ENCODE data around the gene FGD5. TPM values are rescaled to one million over a fixed set of nuclear protein-coding genes. Genes with fewer than 3 reads are reported as not detected.

The FGD5 gene
- total and polyA plus RNA-seq, 9 of the 15 experiments (the other 6 are each of a cell fraction or from before 2014, with no cell fraction given), result 0.18 TPM; not detected in 8

- TF ChIP-seq CBX8 (IDR thresholded peaks at IDR 0.05; ENCODE audit: borderline replicate concordance, extremely low read depth, low read depth, low read length, poor library complexity, severe bottlenecking), result no peak
- peak; percentile 31 for TF ChIP-seq HCFC1 (IDR thresholded peaks at IDR 0.05; ENCODE audit: low read depth, low read length)
- TF ChIP-seq, protein P1, sequence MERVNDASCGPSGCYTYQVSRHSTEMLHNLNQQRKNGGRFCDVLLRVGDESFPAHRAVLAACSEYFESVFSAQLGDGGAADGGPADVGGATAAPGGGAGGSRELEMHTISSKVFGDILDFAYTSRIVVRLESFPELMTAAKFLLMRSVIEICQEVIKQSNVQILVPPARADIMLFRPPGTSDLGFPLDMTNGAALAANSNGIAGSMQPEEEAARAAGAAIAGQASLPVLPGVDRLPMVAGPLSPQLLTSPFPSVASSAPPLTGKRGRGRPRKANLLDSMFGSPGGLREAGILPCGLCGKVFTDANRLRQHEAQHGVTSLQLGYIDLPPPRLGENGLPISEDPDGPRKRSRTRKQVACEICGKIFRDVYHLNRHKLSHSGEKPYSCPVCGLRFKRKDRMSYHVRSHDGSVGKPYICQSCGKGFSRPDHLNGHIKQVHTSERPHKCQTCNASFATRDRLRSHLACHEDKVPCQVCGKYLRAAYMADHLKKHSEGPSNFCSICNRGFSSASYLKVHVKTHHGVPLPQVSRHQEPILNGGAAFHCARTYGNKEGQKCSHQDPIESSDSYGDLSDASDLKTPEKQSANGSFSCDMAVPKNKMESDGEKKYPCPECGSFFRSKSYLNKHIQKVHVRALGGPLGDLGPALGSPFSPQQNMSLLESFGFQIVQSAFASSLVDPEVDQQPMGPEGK (CRISPR knock-in tag; IDR thresholded peaks at IDR 0.05; ENCODE audit: borderline replicate concordance), result no peak
- peak; percentile 51 for TF ChIP-seq HMGN3 (IDR thresholded peaks at IDR 0.05; ENCODE audit: borderline replicate concordance, extremely low read depth, insufficient read length, low read depth, low read length)
- TF ChIP-seq ZFPM2 (CRISPR knock-in tag; IDR thresholded peaks at IDR 0.05), result no peak
- TF ChIP-seq, protein P2, sequence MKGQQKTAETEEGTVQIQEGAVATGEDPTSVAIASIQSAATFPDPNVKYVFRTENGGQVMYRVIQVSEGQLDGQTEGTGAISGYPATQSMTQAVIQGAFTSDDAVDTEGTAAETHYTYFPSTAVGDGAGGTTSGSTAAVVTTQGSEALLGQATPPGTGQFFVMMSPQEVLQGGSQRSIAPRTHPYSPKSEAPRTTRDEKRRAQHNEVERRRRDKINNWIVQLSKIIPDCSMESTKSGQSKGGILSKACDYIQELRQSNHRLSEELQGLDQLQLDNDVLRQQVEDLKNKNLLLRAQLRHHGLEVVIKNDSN (CRISPR knock-in tag; IDR thresholded peaks at IDR 0.05), result 0 out of 2 replicates have a peak, but pooled peaks have one; percentile 17
- no peak; the same call in 1 of the 2 replicates for TF ChIP-seq ZNF384 (IDR thresholded peaks at IDR 0.05; ENCODE audit: low read depth, low read length)
- no peak for TF ChIP-seq BCL6 (CRISPR knock-in tag; IDR thresholded peaks at IDR 0.05)
- TF ChIP-seq NFXL1 (CRISPR knock-in tag; IDR thresholded peaks at IDR 0.05), result no peak
- no peak for TF ChIP-seq ZNF449 (CRISPR knock-in tag; IDR thresholded peaks at IDR 0.05)
- no peak for TF ChIP-seq CUX1 (CRISPR knock-in tag; IDR thresholded peaks at IDR 0.05)
- peak; percentile 77 to 83; a peak in 3 of 4 replicates for TF ChIP-seq NRF1 (conservative IDR thresholded peaks at IDR 0.05 in 1 of 2, IDR thresholded peaks at IDR 0.05 in 1 of 2)
- TF ChIP-seq RBM25 (IDR thresholded peaks at IDR 0.05; ENCODE audit: low read depth, low read length, severe bottlenecking), result peak; percentile 81
- peak; percentile 91 for TF ChIP-seq KDM5B (IDR thresholded peaks at IDR 0.05; ENCODE audit: insufficient replicate concordance, low read depth, low read length)
These were observed 128.5 kb downstream of the FGD5 start, which contains the start of gene NR2C2 (continued) for GRCh38 chr3:14947100-14947885.

Measured in K562 (cell line).